Measurements from ENCODE around the gene HIGD1B. TPM values are rescaled to one million over a fixed set of nuclear protein-coding genes. Genes with fewer than 3 reads are reported as not detected.

The HIGD1B gene
- total RNA-seq, 2 donors from 2014 or later = 19.0 TPM; not detected in 1

- TF ChIP-seq, protein P1, sequence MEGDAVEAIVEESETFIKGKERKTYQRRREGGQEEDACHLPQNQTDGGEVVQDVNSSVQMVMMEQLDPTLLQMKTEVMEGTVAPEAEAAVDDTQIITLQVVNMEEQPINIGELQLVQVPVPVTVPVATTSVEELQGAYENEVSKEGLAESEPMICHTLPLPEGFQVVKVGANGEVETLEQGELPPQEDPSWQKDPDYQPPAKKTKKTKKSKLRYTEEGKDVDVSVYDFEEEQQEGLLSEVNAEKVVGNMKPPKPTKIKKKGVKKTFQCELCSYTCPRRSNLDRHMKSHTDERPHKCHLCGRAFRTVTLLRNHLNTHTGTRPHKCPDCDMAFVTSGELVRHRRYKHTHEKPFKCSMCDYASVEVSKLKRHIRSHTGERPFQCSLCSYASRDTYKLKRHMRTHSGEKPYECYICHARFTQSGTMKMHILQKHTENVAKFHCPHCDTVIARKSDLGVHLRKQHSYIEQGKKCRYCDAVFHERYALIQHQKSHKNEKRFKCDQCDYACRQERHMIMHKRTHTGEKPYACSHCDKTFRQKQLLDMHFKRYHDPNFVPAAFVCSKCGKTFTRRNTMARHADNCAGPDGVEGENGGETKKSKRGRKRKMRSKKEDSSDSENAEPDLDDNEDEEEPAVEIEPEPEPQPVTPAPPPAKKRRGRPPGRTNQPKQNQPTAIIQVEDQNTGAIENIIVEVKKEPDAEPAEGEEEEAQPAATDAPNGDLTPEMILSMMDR (IDR thresholded peaks at IDR 0.05) = peak; percentile 84 to 93
- Histone ChIP-seq H3K4me1 (peaks cover 0 to 12% of the 10 kb centered on the region in 2 donors), H3K9me3 (no peaks in the 10 kb centered on the region), H3K27ac (peak overlapping the region in 1 of 2 donors; percentile 17), H3K4me3 (no peak overlapping the region), H3K27me3 (no peaks in the 10 kb centered on the region), H3K36me3 (peaks cover 73% of the 10 kb centered on the region)
- peak; percentile 70 for DNase-seq (ENCODE audit: low spot score)
Observed at GRCh38 chr17:44865231-44865660, 17.6 kb downstream of the HIGD1B start.

DNA sequence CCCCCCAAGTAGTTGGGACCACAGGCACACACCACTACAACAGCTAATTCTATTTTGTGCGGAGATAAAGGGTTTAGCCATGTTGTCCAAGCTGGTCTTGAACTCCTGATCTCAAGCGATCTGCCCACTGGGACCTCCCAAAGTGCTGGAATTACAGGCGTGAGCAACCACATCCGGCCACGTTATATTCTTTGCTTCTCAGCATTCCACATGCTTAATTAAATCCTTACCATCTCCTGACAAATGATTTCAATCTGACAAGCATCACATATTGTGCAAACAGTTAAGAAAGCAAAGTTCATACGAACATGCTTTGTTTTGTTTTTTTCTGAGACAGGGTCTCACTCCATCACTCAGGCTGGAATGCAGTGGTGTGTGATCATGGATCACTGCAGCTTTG, 18.2 kb downstream of the HIGD1B start:
- H3K9me3 ChIP-seq = no peaks in the 10 kb centered on the region
- no peak overlapping the region for H3K4me3 ChIP-seq
- H3K27me3 ChIP-seq = no peaks in the 10 kb centered on the region
- DNase-seq (ENCODE audit: low spot score) = no peak
- H3K27ac ChIP-seq = no peak overlapping the region
- H3K36me3 ChIP-seq = peaks cover 70% of the 10 kb centered on the region
- TF ChIP-seq, protein P1 (IDR thresholded peaks at IDR 0.05) = no peak
- H3K4me1 ChIP-seq = peaks cover 0 to 12% of the 10 kb centered on the region in 2 donors

DNA sequence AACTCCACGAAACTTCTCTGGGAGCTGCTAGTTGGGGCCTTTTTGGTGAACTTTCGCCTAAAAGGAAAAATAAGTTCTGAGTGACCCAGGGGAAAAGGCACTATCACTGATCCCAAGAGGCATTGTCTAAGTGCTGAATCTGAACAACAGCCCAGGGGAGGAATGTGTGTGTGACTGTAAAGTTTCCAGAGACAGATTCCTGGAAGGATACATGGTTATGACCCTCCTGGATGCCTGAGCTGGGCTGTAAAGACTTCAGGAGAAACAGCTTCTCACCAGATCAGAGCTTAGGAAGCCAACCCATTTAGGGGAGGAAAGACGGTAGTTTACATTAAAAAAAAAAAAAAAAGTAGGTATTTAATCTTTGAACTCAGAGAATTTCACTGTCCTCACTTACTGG, 20.2 kb downstream of the HIGD1B start:
- DNase-seq (ENCODE audit: low spot score) = no peak
- Histone ChIP-seq H3K4me1 (peaks cover 0 to 18% of the 10 kb centered on the region in 2 donors), H3K27ac (peak overlapping the region in 1 of 2 donors; percentile 74), H3K27me3 (no peaks in the 10 kb centered on the region), H3K4me3 (no peak overlapping the region), H3K36me3 (peaks cover 65% of the 10 kb centered on the region), H3K9me3 (no peaks in the 10 kb centered on the region)
- TF ChIP-seq, protein P1 (IDR thresholded peaks at IDR 0.05) = no peak

GRCh38 chr17:44871556-44871955, 23.9 kb downstream of the HIGD1B start:
- TF ChIP-seq, protein P1 (IDR thresholded peaks at IDR 0.05) = no peak
- peaks cover 69% of the 10 kb centered on the region for H3K36me3 ChIP-seq
- H3K4me3 ChIP-seq = no peak overlapping the region
- peaks cover 0 to 24% of the 10 kb centered on the region in 2 donors for H3K4me1 ChIP-seq
- no peaks in the 10 kb centered on the region for H3K9me3 ChIP-seq
- no peak for DNase-seq (ENCODE audit: low spot score)
- peak overlapping the region; percentile 58 to 84 for H3K27ac ChIP-seq
- no peaks in the 10 kb centered on the region for H3K27me3 ChIP-seq

DNA sequence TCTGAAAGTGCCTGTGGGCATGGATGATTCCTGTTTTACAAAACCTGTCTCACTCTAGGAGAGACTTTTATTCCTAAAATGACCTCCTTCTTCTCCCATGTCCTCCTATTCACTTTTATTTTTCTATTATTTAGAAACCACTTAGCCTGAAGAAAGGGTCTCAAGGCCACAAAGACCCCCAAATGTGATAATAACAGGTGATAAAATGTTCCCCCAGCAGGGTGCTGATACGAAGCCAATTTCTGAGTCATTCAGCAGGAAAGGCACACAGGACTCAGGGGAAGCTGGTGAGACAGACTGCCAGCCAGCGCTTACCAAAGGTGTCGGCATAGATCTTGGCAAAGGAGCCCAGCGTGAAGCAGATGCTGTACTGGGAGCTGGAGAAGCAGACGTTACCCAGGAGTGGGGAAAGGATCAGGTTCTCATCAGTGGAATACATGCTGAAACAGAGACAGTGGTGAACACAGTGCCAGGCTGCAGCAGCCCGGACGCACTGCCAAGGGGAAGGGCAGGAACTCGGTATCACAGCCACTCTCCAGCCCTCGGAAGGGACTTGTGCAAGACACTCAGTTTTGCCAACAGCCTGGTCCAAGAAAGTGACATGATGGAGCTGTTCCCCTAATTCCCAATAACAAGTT, 24.6 kb downstream of the HIGD1B start:
- peaks cover 0 to 24% of the 10 kb centered on the region in 2 donors for H3K4me1 ChIP-seq
- H3K9me3 ChIP-seq = no peaks in the 10 kb centered on the region
- peak; percentile 68 for DNase-seq (ENCODE audit: low spot score)
- H3K27me3 ChIP-seq = no peaks in the 10 kb centered on the region
- TF ChIP-seq, protein P1 (IDR thresholded peaks at IDR 0.05) = no peak
- H3K4me3 ChIP-seq = no peak overlapping the region
- peak overlapping the region; percentile 58 to 84 for H3K27ac ChIP-seq
- peaks cover 67% of the 10 kb centered on the region for H3K36me3 ChIP-seq

- H3K36me3 ChIP-seq = peaks cover 60% of the 10 kb centered on the region
- H3K27me3 ChIP-seq = no peaks in the 10 kb centered on the region
- TF ChIP-seq, protein P1 (IDR thresholded peaks at IDR 0.05) = no peak
- no peak for DNase-seq (ENCODE audit: low spot score)
- H3K4me1 ChIP-seq = peaks cover 0 to 12% of the 10 kb centered on the region in 2 donors
- no peaks in the 10 kb centered on the region for H3K9me3 ChIP-seq
- H3K27ac ChIP-seq = no peak overlapping the region
- H3K4me3 ChIP-seq = no peak overlapping the region
Observed at GRCh38 chr17:44875761-44876160, 28.1 kb downstream of the HIGD1B start.
